HG03039 (cell line): ENCODE data around the gene DNAJB11.
"Not testable (repeated sequence)": the region's sequence is repeated elsewhere in the genome, so short reads cannot be mapped to it uniquely, and the experiment has no call there.

ENCODE experiments used
- ATAC-seq: cut with Tn5 transposase; IDR thresholded peaks from one replicate; pipeline ENCODE4 v1.9.1; 2021; ENCODE audit warnings: mild to moderate bottlenecking, moderate library complexity; ENCODE audit not compliant: unreplicated experiment

The DNAJB11 gene

GRCh38 chr3:186617036-186617946, 46.8 kb downstream of the DNAJB11 start:
- ATAC-seq = peak; percentile 87

GRCh38 chr3:186618318-186618938, 47.9 kb downstream of the DNAJB11 start:
- no peak for ATAC-seq

- ATAC-seq = no peak
Measured at GRCh38 chr3:186619787-186620212, 49.3 kb downstream of the DNAJB11 start.

GRCh38 chr3:186620213-186621092, 49.9 kb downstream of the DNAJB11 start:
- no peak for ATAC-seq

- no peak for ATAC-seq
Measured at GRCh38 chr3:186621894-186622650, 51.6 kb downstream of the DNAJB11 start.

- ATAC-seq = no peak
Measured at GRCh38 chr3:186622651-186623310, 52.3 kb downstream of the DNAJB11 start.

- no peak for ATAC-seq
Measured at GRCh38 chr3:186624598-186624997, 54.1 kb downstream of the DNAJB11 start.

GRCh38 chr3:186625600-186626042, 55.1 kb downstream of the DNAJB11 start:
- ATAC-seq = no peak

GRCh38 chr3:186626254-186626847, 55.8 kb downstream of the DNAJB11 start:
- no peak for ATAC-seq

GRCh38 chr3:186627852-186628414, 57.4 kb downstream of the DNAJB11 start:
- ATAC-seq = no peak

GRCh38 chr3:186628756-186629155, 58.2 kb downstream of the DNAJB11 start:
- ATAC-seq = no peak

GRCh38 chr3:186630950-186631641, 60.6 kb downstream of the DNAJB11 start:
- no peak for ATAC-seq

GRCh38 chr3:186633481-186633880, 63.0 kb downstream of the DNAJB11 start:
- no peak for ATAC-seq

GRCh38 chr3:186634207-186634606, 63.7 kb downstream of the DNAJB11 start:
- not testable (repeated sequence) for ATAC-seq
